ENCODE measurements around the gene ARRDC5.

The ARRDC5 gene

GRCh38 chr19:4852484-4852883 lies 50.2 kb downstream of the ARRDC5 start (continued):
- TF ChIP-seq ZSCAN4 (tag by site-specific recombination; IDR thresholded peaks at IDR 0.05) = no peak

GRCh38 chr19:4851551-4852290 lies 51.0 kb downstream of the ARRDC5 start:
- POLR2A ChIA-PET = interaction anchor here (0.5 to 1.7 kb wide), 5 partner anchors 15 to 42 kb away, joined by 3 to 6 read pairs (median 4); no protein-coding TSS in a partner anchor
- Histone ChIP-seq H3K27ac (ENCODE audit: extremely low read depth, low read depth, low read length) (no peak overlapping the region), H3K4me1 (ENCODE audit: control insufficient read depth, insufficient read depth, low read length) (no peaks in the 10 kb centered on the region)
- TF ChIP-seq ZFHX2 (tag by site-specific recombination; conservative IDR thresholded peaks at IDR 0.05) (peak; percentile 43), ZNF692 (tag by site-specific recombination; IDR thresholded peaks at IDR 0.05) (peak; percentile 73; the same call in 1 of the 2 replicates), HIC1 (tag by site-specific recombination; IDR thresholded peaks at IDR 0.05) (0 out of 2 replicates have a peak, but pooled peaks have one; percentile 11), ZNF16 (tag by site-specific recombination; IDR thresholded peaks at IDR 0.05; ENCODE audit: low read depth) (peak; percentile 63; the same call in 1 of the 2 replicates), CTCF (tag by site-specific recombination; IDR thresholded peaks at IDR 0.05) (peak; percentile 92), ZNF654 (tag by site-specific recombination; IDR thresholded peaks at IDR 0.05; ENCODE audit: low read depth) (peak; percentile 65), GLIS1 (tag by site-specific recombination; IDR thresholded peaks at IDR 0.05) (peak; percentile 31; the same call in 1 of the 2 replicates), ZNF391 (tag by site-specific recombination; IDR thresholded peaks at IDR 0.05; ENCODE audit: borderline replicate concordance, low read depth) (0 out of 2 replicates have a peak, but pooled peaks have one; percentile 39), ZNF2 (tag by site-specific recombination; IDR thresholded peaks at IDR 0.05) (peak; percentile 85), ZNF639 (tag by site-specific recombination; IDR thresholded peaks at IDR 0.05) (0 out of 2 replicates have a peak, but pooled peaks have one; percentile 18), ZNF398 (tag by site-specific recombination; IDR thresholded peaks at IDR 0.05) (no peak), KLF17 (tag by site-specific recombination; IDR thresholded peaks at IDR 0.05) (peak; percentile 37; the same call in 1 of the 2 replicates), ZNF518A (tag by site-specific recombination; conservative IDR thresholded peaks at IDR 0.05; ENCODE audit: low read depth) (no peak)

More at GRCh38 chr19:4851551-4852290, 51.0 kb downstream of the ARRDC5 start:
- H3K4me3 ChIP-seq (ENCODE audit: low read depth, low read length) = no peak overlapping the region
- no peaks in the 10 kb centered on the region for H3K9me3 ChIP-seq (ENCODE audit: control insufficient read depth, insufficient read depth, low read depth, low read length)
- peaks cover 3 to 23% of the 10 kb centered on the region in 2 experiments; a peak in 2 of 3 replicates for H3K36me3 ChIP-seq (ENCODE audit: control insufficient read depth in 2 of 2, insufficient read depth in 1 of 2, low read length in 2 of 2)
- CTCF ChIA-PET = interaction anchor here (0.5 to 12.7 kb wide), 35 partner anchors 8 to 429 kb away, joined by 3 to 171 read pairs (median 4); partner anchors contain the start of genes PLIN3 and TICAM1

Measured in HEK293 (cell line).